ENCODE data around the gene ZBTB7A. TPM values are rescaled to one million over a fixed set of nuclear protein-coding genes. Genes with fewer than 3 reads are reported as not detected.

Gene ZBTB7A
- total and polyA plus RNA-seq, 2 of the 4 experiments (the other 2 are of a cell fraction) = 3.2 to 10.3 TPM

DNA sequence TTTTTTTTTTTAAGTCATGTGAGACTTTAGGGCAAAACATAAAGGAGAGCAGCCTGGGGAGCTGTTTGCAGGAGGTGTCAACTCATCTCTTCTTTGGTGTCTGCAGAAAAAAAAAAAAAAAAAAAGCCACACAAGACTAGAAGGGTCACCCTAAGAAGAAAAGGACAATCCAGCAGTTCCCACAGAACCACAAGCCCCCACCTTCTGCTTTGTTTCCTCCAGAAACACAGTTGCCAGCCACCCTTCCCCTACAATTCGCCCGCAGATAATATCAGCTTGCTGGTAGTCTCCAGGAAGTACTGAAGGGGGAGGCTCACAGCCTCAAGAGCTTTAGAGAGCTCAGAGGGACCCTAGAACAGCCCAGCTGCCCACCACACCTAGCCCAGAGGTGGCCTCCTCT lies 22.3 kb upstream of the ZBTB7A start:
- Histone ChIP-seq H2BK15ac (ENCODE audit: low read depth, low read length) (no peak overlapping the region), H3K27me3 (ENCODE audit: control insufficient read depth, insufficient read depth, low read length) (no peaks in the 10 kb centered on the region), H3K18ac (ENCODE audit: low read depth, low read length) (no peak overlapping the region), H3K27ac (ENCODE audit: insufficient read depth, low read length) (no peak overlapping the region), H4K5ac (ENCODE audit: low read depth, low read length) (no peak overlapping the region), H2AK5ac (ENCODE audit: low read depth, low read length) (no peak overlapping the region), H3K9me1 (ENCODE audit: insufficient read depth, low read length) (no peaks in the 10 kb centered on the region), H3K23ac (ENCODE audit: low read depth, low read length) (no peak overlapping the region), H4K20me1 (ENCODE audit: insufficient read depth, low read length) (peaks cover 3% of the 10 kb centered on the region; the same call in 1 of the 2 replicates), H2BK20ac (ENCODE audit: low read depth, low read length) (no peak overlapping the region), H3K9ac (ENCODE audit: low read depth, low read length) (no peak overlapping the region), H3K36me3 (ENCODE audit: control insufficient read depth, insufficient read depth, low read length) (peaks cover 34% of the 10 kb centered on the region), H2AFZ (replicated peaks; ENCODE audit: low read length, poor library complexity) (no peak overlapping the region), H3K4me2 (ENCODE audit: low read depth, low read length) (no peak overlapping the region), H3K79me1 (ENCODE audit: low read depth in 1 of 2, low read length in 2 of 2) (no peaks in the 10 kb centered on the region), H3K56ac (ENCODE audit: extremely low read depth, insufficient read depth, low read length) (no peak overlapping the region), H2BK120ac (ENCODE audit: low read depth, low read length) (no peak overlapping the region), H2BK5ac (ENCODE audit: low read depth, low read length, poor library complexity, severe bottlenecking) (no peak overlapping the region), H3K4ac (ENCODE audit: low read depth, low read length) (no peak overlapping the region), H4K8ac (ENCODE audit: low read depth in 2 of 2, low read length in 2 of 2) (no peak overlapping the region), H3K4me1 (ENCODE audit: control insufficient read depth, insufficient read depth, low read length) (peaks cover 1% of the 10 kb centered on the region; the same call in 1 of the 2 replicates), H3K14ac (replicated peaks; ENCODE audit: low read depth, low read length) (no peak overlapping the region), H4K91ac (ENCODE audit: insufficient read depth, low read depth, low read length) (no peak overlapping the region), H3K9me3 (ENCODE audit: control insufficient read depth, insufficient read depth, low read length) (no peaks in the 10 kb centered on the region), H3K4me3 (ENCODE audit: insufficient read depth, low read depth, low read length) (no peak overlapping the region), H2AK9ac (replicated peaks; ENCODE audit: low read depth, low read length, poor library complexity) (no peak overlapping the region)
- WGBS, 2 experiments (ENCODE audit: extremely low coverage in 2 of 2, insufficient read length in 1 of 2) = no CpG with 5 or more reads among the region's 2 CpGs
- intact Hi-C loops (cut with micrococcal nuclease) (no loop called here), dilution Hi-C loops (cut with HindIII; ENCODE audit: low sequenced_read_pairs, unreplicated experiment) (no loop called here), in situ Hi-C loops (cut with MboI; ENCODE audit: low sequenced_read_pairs) (no loop called here)
- no peak for DNase-seq
- ATAC-seq (ENCODE audit: low read depth) = no peak
- BruUV-seq (replicated peaks) = no TSS peak
- TF ChIP-seq RAD21 (IDR thresholded peaks at IDR 0.05; ENCODE audit: low read length) (no peak), ELK1 (IDR thresholded peaks at IDR 0.05; ENCODE audit: borderline replicate concordance, low read depth, low read length) (no peak), CEBPB (IDR thresholded peaks at IDR 0.05; ENCODE audit: low read depth, low read length) (no peak), CHD1 (IDR thresholded peaks at IDR 0.05; ENCODE audit: low read depth, low read length) (no peak), MAZ (IDR thresholded peaks at IDR 0.05; ENCODE audit: borderline replicate concordance, low read depth, low read length) (no peak), CTCF (conservative IDR thresholded peaks at IDR 0.05; ENCODE audit: low read depth, low read length) (no peak), SMC3 (IDR thresholded peaks at IDR 0.05; ENCODE audit: low read depth, low read length) (no peak), RFX5 (IDR thresholded peaks at IDR 0.05; ENCODE audit: low read depth, low read length) (no peak), FOS (IDR thresholded peaks at IDR 0.05; ENCODE audit: low read depth, low read length) (no peak), MXI1 (IDR thresholded peaks at IDR 0.05; ENCODE audit: borderline replicate concordance, low read depth, low read length) (no peak), MAFK (IDR thresholded peaks at IDR 0.05; ENCODE audit: low read depth, low read length) (no peak), BHLHE40 (IDR thresholded peaks at IDR 0.05; ENCODE audit: low read depth, low read length) (no peak)
- ChIA-PET POLR2A (ENCODE audit: unreplicated experiment) (no interaction called here), CTCF (no interaction called here)
